Measurements from ENCODE around the gene ERLIN1.

DNA sequence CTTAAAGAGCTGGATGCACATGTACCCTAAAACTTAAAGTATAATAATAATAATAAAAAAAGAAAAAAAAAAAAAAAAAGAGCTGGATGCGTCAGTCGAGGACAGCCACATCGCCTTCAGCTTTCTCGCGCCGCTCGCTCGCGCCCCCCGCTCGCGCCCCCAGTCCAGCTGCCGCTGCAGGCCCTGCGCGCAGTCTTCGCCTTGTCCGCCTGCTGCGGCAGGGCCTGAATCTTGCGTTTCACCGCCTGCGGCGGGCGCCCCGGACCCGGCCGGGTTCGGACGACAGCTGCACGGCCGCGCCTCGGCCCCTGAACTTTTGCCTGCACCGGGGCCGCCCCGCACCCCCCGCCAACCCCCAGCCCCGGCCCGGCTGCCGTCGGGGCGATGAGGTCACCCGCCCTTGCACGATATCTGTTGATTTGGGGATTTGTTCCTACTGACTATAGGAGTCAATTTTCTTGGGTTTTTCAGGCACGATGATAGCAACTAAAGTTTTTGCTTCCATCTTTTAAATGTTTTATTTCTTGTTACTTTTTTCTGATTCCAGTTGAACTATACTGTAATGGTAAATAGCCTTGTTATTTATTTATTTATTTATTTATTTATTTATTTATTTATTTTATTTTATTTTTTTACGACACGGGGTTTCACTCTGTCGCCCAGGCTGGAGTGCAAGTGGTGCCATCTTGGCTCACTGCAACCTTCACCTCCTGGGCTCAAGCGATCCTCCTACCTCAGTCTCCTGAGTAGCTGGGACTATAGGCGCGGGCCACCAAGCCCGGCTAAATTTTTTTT is 70.7 kb downstream of the ERLIN1 start:
- TF ChIP-seq, protein P1, sequence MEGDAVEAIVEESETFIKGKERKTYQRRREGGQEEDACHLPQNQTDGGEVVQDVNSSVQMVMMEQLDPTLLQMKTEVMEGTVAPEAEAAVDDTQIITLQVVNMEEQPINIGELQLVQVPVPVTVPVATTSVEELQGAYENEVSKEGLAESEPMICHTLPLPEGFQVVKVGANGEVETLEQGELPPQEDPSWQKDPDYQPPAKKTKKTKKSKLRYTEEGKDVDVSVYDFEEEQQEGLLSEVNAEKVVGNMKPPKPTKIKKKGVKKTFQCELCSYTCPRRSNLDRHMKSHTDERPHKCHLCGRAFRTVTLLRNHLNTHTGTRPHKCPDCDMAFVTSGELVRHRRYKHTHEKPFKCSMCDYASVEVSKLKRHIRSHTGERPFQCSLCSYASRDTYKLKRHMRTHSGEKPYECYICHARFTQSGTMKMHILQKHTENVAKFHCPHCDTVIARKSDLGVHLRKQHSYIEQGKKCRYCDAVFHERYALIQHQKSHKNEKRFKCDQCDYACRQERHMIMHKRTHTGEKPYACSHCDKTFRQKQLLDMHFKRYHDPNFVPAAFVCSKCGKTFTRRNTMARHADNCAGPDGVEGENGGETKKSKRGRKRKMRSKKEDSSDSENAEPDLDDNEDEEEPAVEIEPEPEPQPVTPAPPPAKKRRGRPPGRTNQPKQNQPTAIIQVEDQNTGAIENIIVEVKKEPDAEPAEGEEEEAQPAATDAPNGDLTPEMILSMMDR (IDR thresholded peaks at IDR 0.05) = no peak
- TF ChIP-seq, protein P2, sequence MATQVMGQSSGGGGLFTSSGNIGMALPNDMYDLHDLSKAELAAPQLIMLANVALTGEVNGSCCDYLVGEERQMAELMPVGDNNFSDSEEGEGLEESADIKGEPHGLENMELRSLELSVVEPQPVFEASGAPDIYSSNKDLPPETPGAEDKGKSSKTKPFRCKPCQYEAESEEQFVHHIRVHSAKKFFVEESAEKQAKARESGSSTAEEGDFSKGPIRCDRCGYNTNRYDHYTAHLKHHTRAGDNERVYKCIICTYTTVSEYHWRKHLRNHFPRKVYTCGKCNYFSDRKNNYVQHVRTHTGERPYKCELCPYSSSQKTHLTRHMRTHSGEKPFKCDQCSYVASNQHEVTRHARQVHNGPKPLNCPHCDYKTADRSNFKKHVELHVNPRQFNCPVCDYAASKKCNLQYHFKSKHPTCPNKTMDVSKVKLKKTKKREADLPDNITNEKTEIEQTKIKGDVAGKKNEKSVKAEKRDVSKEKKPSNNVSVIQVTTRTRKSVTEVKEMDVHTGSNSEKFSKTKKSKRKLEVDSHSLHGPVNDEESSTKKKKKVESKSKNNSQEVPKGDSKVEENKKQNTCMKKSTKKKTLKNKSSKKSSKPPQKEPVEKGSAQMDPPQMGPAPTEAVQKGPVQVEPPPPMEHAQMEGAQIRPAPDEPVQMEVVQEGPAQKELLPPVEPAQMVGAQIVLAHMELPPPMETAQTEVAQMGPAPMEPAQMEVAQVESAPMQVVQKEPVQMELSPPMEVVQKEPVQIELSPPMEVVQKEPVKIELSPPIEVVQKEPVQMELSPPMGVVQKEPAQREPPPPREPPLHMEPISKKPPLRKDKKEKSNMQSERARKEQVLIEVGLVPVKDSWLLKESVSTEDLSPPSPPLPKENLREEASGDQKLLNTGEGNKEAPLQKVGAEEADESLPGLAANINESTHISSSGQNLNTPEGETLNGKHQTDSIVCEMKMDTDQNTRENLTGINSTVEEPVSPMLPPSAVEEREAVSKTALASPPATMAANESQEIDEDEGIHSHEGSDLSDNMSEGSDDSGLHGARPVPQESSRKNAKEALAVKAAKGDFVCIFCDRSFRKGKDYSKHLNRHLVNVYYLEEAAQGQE (IDR thresholded peaks at IDR 0.05; ENCODE audit: insufficient read depth in 1 of 2, low read depth in 2 of 2, low read length in 1 of 2) = no peak
- no peak for TF ChIP-seq POLR2AphosphoS5 (IDR thresholded peaks at IDR 0.05; ENCODE audit: low read depth, low read length)
- no peak for TF ChIP-seq TCF7L2 (IDR thresholded peaks at IDR 0.05; ENCODE audit: low read depth, low read length)
- no peak for TF ChIP-seq SIN3A (IDR thresholded peaks at IDR 0.05; ENCODE audit: borderline replicate concordance, insufficient read depth, low read depth, low read length)
